Measurements from ENCODE around the gene DBN1.

GRCh38 chr5:177516601-177517568 is 43.5 kb upstream of the DBN1 start, which contains the start of gene DDX41:
- no peak for TF ChIP-seq CTCF (IDR thresholded peaks at IDR 0.05; ENCODE audit: insufficient read depth, low read depth, low read length)
- TF ChIP-seq EZH2 (IDR thresholded peaks at IDR 0.05; ENCODE audit: insufficient read depth, low read length), result no peak

Measured in astrocyte (in vitro differentiated cells and primary cell).